ENCODE data around the gene LYPD5.

GRCh38 chr19:43809762-43810696 is 7.8 kb upstream of the LYPD5 start:
- TF ChIP-seq EZH2 (IDR thresholded peaks at IDR 0.05; ENCODE audit: borderline replicate concordance, low read depth, low read length, severe bottlenecking): no peak
- peak; percentile 82 for TF ChIP-seq CTCF (IDR thresholded peaks at IDR 0.05; ENCODE audit: borderline replicate concordance, extremely low read depth, low read length, poor library complexity, severe bottlenecking)

Data from DND-41 (cell line).